SH-SY5Y (cell line): ENCODE measurements around the gene SPPL3.

ENCODE experiments used
- GATA2 ChIP-seq: IDR thresholded peaks from 2 replicates; pipeline ENCODE4 v1.6.1; 2011; ENCODE audit warnings: mild to moderate bottlenecking, low read depth, low read length
- GATA3 ChIP-seq: IDR thresholded peaks from 2 replicates; pipeline ENCODE4 v1.6.1; 2011; ENCODE audit warnings: low read depth, mild to moderate bottlenecking, low read length, moderate library complexity

DNA sequence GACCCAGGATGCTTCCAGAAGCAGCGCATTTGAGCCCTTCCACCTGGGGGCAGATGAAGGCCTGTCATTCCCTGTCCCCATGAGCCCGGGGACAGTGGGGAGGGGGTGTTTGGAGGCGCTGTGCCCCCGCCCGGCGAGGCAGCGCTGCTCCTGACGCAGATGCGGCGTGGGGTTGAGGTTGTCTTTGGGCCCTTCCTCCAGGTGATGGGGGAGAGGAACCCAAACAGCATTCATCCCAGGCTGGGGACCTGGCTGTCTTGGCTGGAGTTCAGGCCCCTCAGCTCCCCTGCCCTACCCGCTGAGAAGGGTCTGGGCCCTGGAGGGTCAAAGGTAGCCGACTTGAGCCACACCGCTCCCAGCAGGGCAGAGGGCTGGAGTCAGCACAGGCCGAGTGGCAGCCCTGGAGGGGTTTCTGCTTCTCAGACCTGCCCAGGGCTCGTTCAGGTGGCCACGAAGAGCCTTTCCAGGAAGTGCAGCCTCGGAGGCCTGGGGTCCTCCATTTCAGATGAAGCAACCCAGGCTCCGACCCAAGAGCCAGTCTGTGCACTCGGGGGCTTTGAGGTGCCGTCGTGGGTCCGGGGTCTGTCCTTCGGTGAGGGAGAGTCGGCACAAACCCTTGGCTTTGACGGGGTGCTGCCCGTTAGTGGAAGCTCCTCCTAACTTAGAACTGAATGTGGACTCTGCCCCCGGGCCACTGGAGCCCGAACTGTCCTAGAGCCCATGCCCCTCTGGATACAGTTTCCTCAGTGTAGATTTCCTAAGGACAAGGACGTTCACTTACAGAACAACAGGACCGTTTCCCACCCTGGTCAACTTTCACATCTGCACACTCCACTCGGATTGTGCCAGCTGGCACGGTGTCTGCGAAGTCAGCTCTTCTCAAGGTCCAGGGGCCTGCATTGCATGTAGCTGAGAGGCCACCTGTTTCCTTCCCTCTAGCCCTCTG lies 162.4 kb downstream of the SPPL3 start:
- TF ChIP-seq GATA2 (no peak), GATA3 (no peak)
